HG03103 (cell line): ENCODE measurements around the gene PPP1R3G.
"Not testable (repeated sequence)": the region's sequence is repeated elsewhere in the genome, so short reads cannot be mapped to it uniquely, and the experiment has no call there.

ENCODE experiments used
- ATAC-seq: cut with Tn5 transposase; IDR thresholded peaks from one replicate; pipeline ENCODE4 v1.9.1; 2021; ENCODE audit warnings: low read depth; ENCODE audit not compliant: unreplicated experiment

The PPP1R3G gene

GRCh38 chr6:5084781-5085647 lies at the start of gene PPP1R3G:
TSS of gene PPP1R3G (plus strand) at chr6:5085341. CDS start at chr6:5085486, 145 bp downstream.
- ATAC-seq = no peak

GRCh38 chr6:5036269-5036668 lies 48.9 kb upstream of the PPP1R3G start:
- ATAC-seq = no peak

GRCh38 chr6:5041955-5042354 lies 43.2 kb upstream of the PPP1R3G start:
- no peak for ATAC-seq

GRCh38 chr6:5042436-5042835 lies 42.7 kb upstream of the PPP1R3G start:
- no peak for ATAC-seq

GRCh38 chr6:5044866-5045265 lies 40.3 kb upstream of the PPP1R3G start:
- no peak for ATAC-seq

GRCh38 chr6:5045416-5045815 lies 39.7 kb upstream of the PPP1R3G start:
- ATAC-seq = no peak

GRCh38 chr6:5046430-5046829 lies 38.7 kb upstream of the PPP1R3G start:
- ATAC-seq = no peak

GRCh38 chr6:5050009-5050408 lies 35.1 kb upstream of the PPP1R3G start:
- no peak for ATAC-seq

GRCh38 chr6:5051394-5051793 lies 33.7 kb upstream of the PPP1R3G start:
- ATAC-seq = no peak

- no peak for ATAC-seq
These were observed 32.1 kb upstream of the PPP1R3G start for GRCh38 chr6:5053038-5053437.

GRCh38 chr6:5053864-5054244 lies 31.3 kb upstream of the PPP1R3G start:
- ATAC-seq = no peak

- no peak for ATAC-seq
These were observed 30.8 kb upstream of the PPP1R3G start for GRCh38 chr6:5054245-5054873.

- no peak for ATAC-seq
These were observed 30.0 kb upstream of the PPP1R3G start for GRCh38 chr6:5055118-5055517.

- ATAC-seq = no peak
These were observed 26.9 kb upstream of the PPP1R3G start for GRCh38 chr6:5058254-5058653.

GRCh38 chr6:5059036-5059896 lies 25.9 kb upstream of the PPP1R3G start:
- ATAC-seq = no peak

- not testable (repeated sequence) for ATAC-seq
These were observed 24.7 kb upstream of the PPP1R3G start for GRCh38 chr6:5060439-5060838.

GRCh38 chr6:5061152-5061551 lies 24.0 kb upstream of the PPP1R3G start:
- no peak for ATAC-seq

GRCh38 chr6:5063617-5064016 lies 21.5 kb upstream of the PPP1R3G start:
- no peak for ATAC-seq

GRCh38 chr6:5066456-5067093 lies 18.6 kb upstream of the PPP1R3G start:
- ATAC-seq = no peak

- ATAC-seq = no peak
These were observed 17.8 kb upstream of the PPP1R3G start for GRCh38 chr6:5067305-5067704.
